H1 (cell line): ENCODE measurements around the gene DNER. TPM values are rescaled to one million over a fixed set of nuclear protein-coding genes. Genes with fewer than 3 reads are reported as not detected.

Experiments
- CTCF ChIA-PET: fragments of 300-600 bp; sonication (Branson Sonifier 250); formaldehyde crosslinking; loops from one replicate; lab custom pipeline; 2021; ENCODE audit not compliant: partially characterized antibody; lab: Charles Lee
- POLR2A ChIA-PET: fragments of 300-600 bp; sonication (Branson Sonifier 250); formaldehyde crosslinking; loops from one replicate; lab custom pipeline; 2021; ENCODE audit warnings: inconsistent platforms; ENCODE audit not compliant: partially characterized antibody; lab: Charles Lee
- DNase-seq, 2 experiments: peaks; one replicate each; pipeline versions ENCODE4 v3.0.0 to v3.0.0-alpha.2; 2010 to 2022; ENCODE audit warnings: low spot score in 2 of 2, low read depth in 1 of 2, mixed read lengths in 1 of 2
- FAIRE-seq: peaks from 2 replicates; lab custom pipeline; 2011; peaks lifted over from hg19 to GRCh38; lab: Jason Lieb, UNC
- H2AFZ ChIP-seq: 2 replicates; pipeline ENCODE4 v1.8.1; 2012; ENCODE audit warnings: low read length, inconsistent platforms
- H2AK5ac ChIP-seq: 2 replicates; pipeline ENCODE4 v1.6.1; 2013; ENCODE audit warnings: low read depth, low read length
- H2BK120ac ChIP-seq: replicated peaks from 2 replicates; pipeline ENCODE3; 2013; ENCODE audit warnings: low read depth, low read length, inconsistent platforms
- H2BK12ac ChIP-seq: 2 replicates; pipeline ENCODE4 v1.6.1; 2013; ENCODE audit warnings: low read depth, low read length
- H2BK15ac ChIP-seq: 2 replicates; pipeline ENCODE4 v1.6.1; 2013; ENCODE audit warnings: low read length
- H2BK20ac ChIP-seq: 2 replicates; pipeline ENCODE4 v1.6.1; 2013; ENCODE audit warnings: low read length
- H2BK5ac ChIP-seq: 2 replicates; pipeline ENCODE4 v1.6.1; 2013; ENCODE audit warnings: low read depth, low read length
- H3K14ac ChIP-seq: 2 replicates; pipeline ENCODE4 v1.6.1; 2013; ENCODE audit warnings: inconsistent platforms; ENCODE audit not compliant: insufficient read length
- H3K18ac ChIP-seq: 2 replicates; pipeline ENCODE4 v1.6.1; 2013; ENCODE audit warnings: low read length; ENCODE audit errors: extremely low read depth
- H3K23ac ChIP-seq: 2 replicates; pipeline ENCODE4 v1.6.1; 2013; ENCODE audit warnings: inconsistent platforms; ENCODE audit not compliant: insufficient read length
- H3K23me2 ChIP-seq: 2 replicates; pipeline ENCODE4 v1.6.1; 2013; ENCODE audit warnings: low read depth, low read length
- H3K27ac ChIP-seq: 2 replicates; pipeline ENCODE4 v1.6.1; 2011; ENCODE audit warnings: low read depth, low read length, inconsistent platforms
- H3K27me3 ChIP-seq, 4 experiments: replicated peaks in 1 of 4; 1 replicate in 1 of 4; 2 replicates in 3 of 4; pipeline versions ENCODE4 v1.6.1 to v1.8.1; 2011 to 2013; ENCODE audit warnings: low read length in 3 of 4, mild to moderate bottlenecking in 3 of 4, inconsistent platforms in 2 of 4, mixed read lengths in 2 of 4, moderate library complexity in 1 of 4; ENCODE audit not compliant: control insufficient read depth in 3 of 4, insufficient read depth in 3 of 4; ENCODE audit errors: extremely low read depth in 1 of 4
- H3K36me3 ChIP-seq, 4 experiments: 2 replicates each; pipeline versions ENCODE4 v1.6.1 to v1.8.1; 2011 to 2013; ENCODE audit warnings: mild to moderate bottlenecking in 4 of 4, low read length in 3 of 4, moderate library complexity in 2 of 4, control low read depth in 1 of 4, inconsistent platforms in 1 of 4; ENCODE audit not compliant: insufficient read depth in 4 of 4, control insufficient read depth in 2 of 4
- H3K4ac ChIP-seq: replicated peaks from 2 replicates; pipeline ENCODE3; 2013; ENCODE audit warnings: low read length, low read depth, mixed read lengths, inconsistent platforms; ENCODE audit not compliant: insufficient read length
- H3K4me1 ChIP-seq, 4 experiments: replicated peaks in 1 of 4; 1 replicate in 1 of 4; 2 replicates in 3 of 4; pipeline versions ENCODE4 v1.6.1 to v1.8.1; 2011 to 2013; ENCODE audit warnings: low read length in 3 of 4, inconsistent platforms in 2 of 4, mixed read lengths in 1 of 4; ENCODE audit not compliant: insufficient read depth in 4 of 4, control insufficient read depth in 3 of 4
- H3K4me2 ChIP-seq, 2 experiments: 2 replicates each; pipeline versions ENCODE4 v1.6.1 to v1.8.1; 2011 to 2013; ENCODE audit warnings: low read depth in 2 of 2, low read length in 2 of 2, control low read depth in 1 of 2, inconsistent platforms in 1 of 2, mild to moderate bottlenecking in 1 of 2; ENCODE audit not compliant: insufficient read depth in 1 of 2
- H3K4me3 ChIP-seq, 4 experiments: fragments of 200-600, 300-600 bp in 1 of 4; sonication (generic), shearing (Covaris generic), sonication (Bioruptor Twin) in 1 of 4; 2 replicates each; pipeline versions ENCODE4 v1.5.1 to v1.8.1; 2011 to 2016; ENCODE audit warnings: low read length in 4 of 4, low read depth in 3 of 4, control low read depth in 2 of 4, inconsistent platforms in 2 of 4, mild to moderate bottlenecking in 2 of 4, mixed read lengths in 1 of 4, moderate library complexity in 1 of 4; ENCODE audit not compliant: insufficient read depth in 2 of 4; ENCODE audit errors: extremely low read depth in 1 of 4
- H3K56ac ChIP-seq: replicated peaks from 2 replicates; pipeline ENCODE3; 2013; ENCODE audit warnings: low read depth, mild to moderate bottlenecking, mixed read lengths, low read length, inconsistent platforms; ENCODE audit not compliant: insufficient read length
- H3K79me1 ChIP-seq: 2 replicates; pipeline ENCODE4 v1.6.1; 2013; ENCODE audit warnings: low read depth, low read length, control low read depth
- H3K79me2 ChIP-seq, 2 experiments: 2 replicates each; pipeline versions ENCODE4 v1.6.1 to v1.8.1; 2012 to 2013; ENCODE audit warnings: low read length in 2 of 2, mild to moderate bottlenecking in 2 of 2, inconsistent platforms in 1 of 2; ENCODE audit not compliant: insufficient read depth in 2 of 2, control insufficient read depth in 1 of 2
- H3K9ac ChIP-seq, 4 experiments: replicated peaks in 1 of 4; 1 replicate in 1 of 4; 2 replicates in 3 of 4; pipeline versions ENCODE4 v1.6.1 to v1.8.1; 2011 to 2013; ENCODE audit warnings: low read depth in 3 of 4, low read length in 3 of 4, control low read depth in 2 of 4, mild to moderate bottlenecking in 2 of 4, moderate library complexity in 2 of 4, inconsistent platforms in 1 of 4; ENCODE audit errors: extremely low read depth in 1 of 4
- H3K9me3 ChIP-seq, 2 experiments: 2 replicates each; pipeline versions ENCODE4 v1.6.1 to v1.8.1; 2012 to 2013; ENCODE audit warnings: mild to moderate bottlenecking in 2 of 2, moderate library complexity in 2 of 2, control low read depth in 1 of 2, inconsistent platforms in 1 of 2, low read depth in 1 of 2, low read length in 1 of 2, mixed read lengths in 1 of 2; ENCODE audit not compliant: insufficient read depth in 2 of 2
- H4K20me1 ChIP-seq, 2 experiments: replicated peaks in 1 of 2; 2 replicates each; pipeline versions ENCODE3 to v1.8.1; 2011 to 2013; ENCODE audit warnings: inconsistent platforms in 2 of 2, low read length in 2 of 2, mild to moderate bottlenecking in 1 of 2; ENCODE audit not compliant: insufficient read depth in 2 of 2, control insufficient read depth in 1 of 2
- H4K5ac ChIP-seq: 2 replicates; pipeline ENCODE4 v1.6.1; 2013; ENCODE audit warnings: low read length, low read depth, mixed read lengths, inconsistent platforms; ENCODE audit not compliant: insufficient read length
- H4K8ac ChIP-seq: 2 replicates; pipeline ENCODE4 v1.8.0; 2013; ENCODE audit warnings: mild to moderate bottlenecking, moderate library complexity, low read length, inconsistent platforms; ENCODE audit not compliant: insufficient read depth; ENCODE audit errors: extremely low read depth
- H4K91ac ChIP-seq: replicated peaks from 2 replicates; pipeline ENCODE3; 2013; ENCODE audit warnings: low read length, mixed read lengths, inconsistent platforms; ENCODE audit not compliant: insufficient read length
- BCL11A ChIP-seq, 2 experiments: IDR thresholded peaks; one replicate each; pipeline ENCODE4 v1.6.1; 2011; ENCODE audit warnings: low read depth in 2 of 2, low read length in 2 of 2, mild to moderate bottlenecking in 2 of 2
- BRCA1 ChIP-seq: IDR thresholded peaks from 2 replicates; pipeline ENCODE4 v1.6.1; 2012; ENCODE audit warnings: low read depth, low read length, improper control_type of control experiment
- CREB1 ChIP-seq: IDR thresholded peaks from 2 replicates; pipeline ENCODE4 v1.6.1; 2012; ENCODE audit warnings: inconsistent platforms
- EP300 ChIP-seq, 2 experiments: IDR thresholded peaks; 1 replicate in 1 of 2; 2 replicates in 1 of 2; pipeline ENCODE4 v1.6.1; 2011 to 2012; ENCODE audit warnings: low read depth in 2 of 2, low read length in 2 of 2, mild to moderate bottlenecking in 2 of 2, borderline replicate concordance in 1 of 2, inconsistent platforms in 1 of 2, moderate library complexity in 1 of 2
- EZH2 ChIP-seq: fragments of 200-600 bp; sonication (generic); IDR thresholded peaks from 2 replicates; pipeline ENCODE4 v1.7.1; 2012; ENCODE audit warnings: low read depth, mild to moderate bottlenecking, moderate library complexity, low read length, inconsistent platforms; ENCODE audit not compliant: severe bottlenecking
- JUND ChIP-seq: IDR thresholded peaks from 2 replicates; pipeline ENCODE4 v1.6.1; 2011; ENCODE audit warnings: mild to moderate bottlenecking, improper control_type of control experiment, low read length
- MAFK ChIP-seq: IDR thresholded peaks from 2 replicates; pipeline ENCODE4 v1.6.1; 2012; ENCODE audit warnings: low read depth, mild to moderate bottlenecking, improper control_type of control experiment, low read length
- SAP30 ChIP-seq: fragments of 300-600 bp; sonication (generic); IDR thresholded peaks from 2 replicates; pipeline ENCODE4 v1.7.1; 2012; ENCODE audit warnings: low read length, moderate library complexity, mild to moderate bottlenecking, inconsistent platforms; ENCODE audit not compliant: insufficient read depth, insufficient replicate concordance
- SUZ12 ChIP-seq: fragments of 200-600 bp; sonication (generic); IDR thresholded peaks from 2 replicates; pipeline ENCODE4 v1.6.1; 2012; ENCODE audit warnings: mild to moderate bottlenecking, inconsistent platforms, low read length, moderate library complexity, mixed read lengths
- TBP ChIP-seq: IDR thresholded peaks from 2 replicates; pipeline ENCODE4 v1.6.1; 2011; ENCODE audit warnings: low read depth, low read length, improper control_type of control experiment
- WGBS, 2 experiments: shearing (Covaris generic) in 1 of 2; methylation state at CpG; one replicate each; pipeline versions ENCODE4 v1.1.6 to v1.1.7; 2013 to 2015; ENCODE audit warnings: low lambda C conversion rate in 2 of 2, mixed read lengths in 2 of 2, inconsistent platforms in 1 of 2, low coverage in 1 of 2, missing lambda C conversion rate in 1 of 2; ENCODE audit not compliant: insufficient replicate concordance in 2 of 2, insufficient coverage in 1 of 2, insufficient read length in 1 of 2; ENCODE audit errors: extremely low coverage in 1 of 2, missing lambda C conversion rate in 1 of 2; 5-methylcytosine and 5-hydroxymethylcytosine counted together
- polyA plus RNA-seq, 7 experiments: library from polyadenylated mRNA; depleted of rRNA in 3 of 7; stranded (reverse) in 5 of 7; unstranded in 2 of 7; fragments of >200 nt in 5 of 7; fragments of 200-250 nt in 2 of 7; gene quantifications; 1 replicate in 5 of 7; 2 replicates in 1 of 7; 4 replicates in 1 of 7; pipeline versions ENCODE4 v1.2.1 to v1.2.3, GENCODE V29; 2011 to 2013; ENCODE audit warnings: missing spikeins in 2 of 7, mixed read lengths in 2 of 7
- total RNA-seq: library from RNA; stranded (reverse); fragmentation: NEBNext Ultra II Directional; extraction: Animal tissue kit (Norgen Biotek cat#: 25700); gene quantifications from 2 replicates; pipeline ENCODE4 v1.2.1, GENCODE V29; 2021
- TF ChIP-seq, protein P1 (sequence below): IDR thresholded peaks from 2 replicates; pipeline ENCODE4 v1.6.1; 2012; ENCODE audit warnings: inconsistent platforms
- TF ChIP-seq, protein P2 (sequence below): IDR thresholded peaks from 2 replicates; pipeline ENCODE4 v1.6.1; 2011; ENCODE audit warnings: low read depth, mild to moderate bottlenecking, low read length; ENCODE audit not compliant: insufficient read depth

DNER gene
- total and polyA plus RNA-seq, 2 of the 8 experiments (the other 6 are each of a cell fraction or from before 2014, with no cell fraction given) = 6.8 to 16.3 TPM

DNA sequence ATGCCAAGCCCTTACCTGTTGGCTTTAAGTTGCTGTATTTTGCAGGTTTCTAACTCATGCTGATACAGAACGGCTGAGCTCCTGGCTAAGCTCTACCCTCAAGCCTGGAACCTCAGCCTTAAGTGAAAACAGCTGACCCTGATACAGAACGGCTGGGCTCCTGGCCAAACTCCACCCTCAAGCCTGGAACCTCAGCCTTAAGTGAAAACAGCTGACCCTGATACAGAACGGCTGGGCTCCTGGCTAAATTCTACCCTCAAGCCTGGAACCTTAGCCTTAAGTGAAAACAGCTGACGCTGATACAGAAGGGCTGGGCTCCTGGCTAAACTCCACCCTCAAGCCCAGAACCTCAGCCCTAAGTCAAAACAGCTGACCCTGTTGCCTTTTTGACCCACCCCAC, 17.6 kb upstream of the DNER start:
- Histone ChIP-seq H4K8ac (no peak overlapping the region), H3K4me2 (no peak overlapping the region), H3K23me2 (peaks cover 4% of the 10 kb centered on the region; the same call in 1 of the 2 replicates), H3K23ac (no peak overlapping the region), H2BK120ac (no peak overlapping the region), H3K9ac (no peak overlapping the region), H3K9me3 (peaks cover 3 to 4% of the 10 kb centered on the region in 2 experiments; a peak in 2 of 4 replicates), H2BK20ac (no peak overlapping the region; the same call in 1 of the 2 replicates), H4K91ac (no peak overlapping the region), H2BK15ac (no peak overlapping the region), H4K5ac (no peak overlapping the region), H3K4me1 (peaks cover 4 to 12% (median 8%) of the 10 kb centered on the region in 4 experiments), H3K27me3 (0 out of 7 replicates have a peak, but pooled peaks cover 0 to 2% (median 0%) of the 10 kb centered on the region in 4 experiments), H3K56ac (no peak overlapping the region), H3K4me3 (no peak overlapping the region), H2BK5ac (peak overlapping the region; percentile 88; the same call in 1 of the 2 replicates), H2BK12ac (0 out of 2 replicates have a peak overlapping the region, but pooled peaks have one; percentile 99), H2AK5ac (peak overlapping the region; percentile 99; the same call in 1 of the 2 replicates), H3K14ac (no peak overlapping the region), H4K20me1 (no peaks in the 10 kb centered on the region), H3K4ac (no peak overlapping the region), H3K36me3 (no peaks in the 10 kb centered on the region), H3K79me2 (no peaks in the 10 kb centered on the region), H3K79me1 (no peaks in the 10 kb centered on the region), H3K27ac (no peak overlapping the region), H3K18ac (peak overlapping the region; percentile 60; the same call in 1 of the 2 replicates), H2AFZ (no peak overlapping the region)
- WGBS, 2 experiments = 76% methylated on average over 4 of the region's 4 CpGs; no CpG with 5 or more reads in 1 of the 2 experiments
- FAIRE-seq = peak; percentile 32
- CTCF ChIA-PET = interaction anchor here (0.8 to 2.1 kb wide), 2 partner anchors 14 to 16 kb away, joined by 3 to 8 read pairs; no protein-coding TSS in a partner anchor
- POLR2A ChIA-PET = no interaction called here
- DNase-seq = no peak
- TF ChIP-seq SUZ12 (no peak), CREB1 (no peak), JUND (no peak), EZH2 (no peak), SAP30 (no peak), MAFK (no peak), BRCA1 (no peak), EP300 (IDR thresholded peaks at IDR 0.05; ENCODE audit: borderline replicate concordance in 1 of 2, low read depth in 2 of 2, low read length in 2 of 2) (no peak), TBP (no peak), BCL11A (IDR thresholded peaks at IDR 0.05; ENCODE audit: low read depth in 2 of 2, low read length in 2 of 2) (no peak)
- TF ChIP-seq, protein P1, sequence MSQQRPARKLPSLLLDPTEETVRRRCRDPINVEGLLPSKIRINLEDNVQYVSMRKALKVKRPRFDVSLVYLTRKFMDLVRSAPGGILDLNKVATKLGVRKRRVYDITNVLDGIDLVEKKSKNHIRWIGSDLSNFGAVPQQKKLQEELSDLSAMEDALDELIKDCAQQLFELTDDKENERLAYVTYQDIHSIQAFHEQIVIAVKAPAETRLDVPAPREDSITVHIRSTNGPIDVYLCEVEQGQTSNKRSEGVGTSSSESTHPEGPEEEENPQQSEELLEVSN = no peak
- TF ChIP-seq, protein P2, sequence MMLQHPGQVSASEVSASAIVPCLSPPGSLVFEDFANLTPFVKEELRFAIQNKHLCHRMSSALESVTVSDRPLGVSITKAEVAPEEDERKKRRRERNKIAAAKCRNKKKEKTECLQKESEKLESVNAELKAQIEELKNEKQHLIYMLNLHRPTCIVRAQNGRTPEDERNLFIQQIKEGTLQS = no peak
